GM19468 (cell line): Measurements from ENCODE around the gene PAPOLB.
"Not testable (repeated sequence)": the region's sequence is repeated elsewhere in the genome, so short reads cannot be mapped to it uniquely, and the experiment has no call there.

Source experiments
- ATAC-seq: cut with Tn5 transposase; IDR thresholded peaks from one replicate; pipeline ENCODE4 v1.9.1; 2021; ENCODE audit warnings: mild to moderate bottlenecking, moderate library complexity, moderate number of reproducible peaks; ENCODE audit not compliant: unreplicated experiment; ENCODE audit errors: extremely low read depth

Gene PAPOLB

DNA sequence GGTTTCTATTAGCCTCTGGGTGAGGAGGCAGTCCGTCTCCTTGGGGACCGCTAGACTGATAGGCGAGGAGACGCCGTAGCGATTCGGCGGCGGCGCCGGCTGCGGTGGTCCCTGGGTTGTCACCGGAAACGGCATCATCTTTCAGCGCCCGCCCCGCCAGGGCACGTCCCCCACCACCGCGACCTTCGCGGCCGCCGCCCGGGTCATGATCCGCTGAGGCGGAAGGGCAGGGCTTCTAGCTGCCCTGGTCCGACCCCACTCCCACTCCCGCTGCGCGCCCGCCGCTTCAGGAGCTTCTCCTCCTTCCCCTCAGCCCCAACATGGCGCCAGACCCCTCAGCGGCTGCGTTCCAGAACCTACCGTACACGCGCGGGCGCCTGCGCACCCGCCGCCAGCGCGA, at the start of gene PAPOLB:
TSS of gene PAPOLB (minus strand) at position 358 of the 400 bp plus-strand sequence. CDS start at position 138, 220 bp downstream.
- no peak for ATAC-seq

GRCh38 chr7:4911111-4911828, 49.4 kb upstream of the PAPOLB start:
- no peak for ATAC-seq

- no peak for ATAC-seq
Observed at GRCh38 chr7:4906682-4907081, 44.9 kb upstream of the PAPOLB start.

GRCh38 chr7:4905171-4905570, 43.3 kb upstream of the PAPOLB start:
- ATAC-seq, result no peak

DNA sequence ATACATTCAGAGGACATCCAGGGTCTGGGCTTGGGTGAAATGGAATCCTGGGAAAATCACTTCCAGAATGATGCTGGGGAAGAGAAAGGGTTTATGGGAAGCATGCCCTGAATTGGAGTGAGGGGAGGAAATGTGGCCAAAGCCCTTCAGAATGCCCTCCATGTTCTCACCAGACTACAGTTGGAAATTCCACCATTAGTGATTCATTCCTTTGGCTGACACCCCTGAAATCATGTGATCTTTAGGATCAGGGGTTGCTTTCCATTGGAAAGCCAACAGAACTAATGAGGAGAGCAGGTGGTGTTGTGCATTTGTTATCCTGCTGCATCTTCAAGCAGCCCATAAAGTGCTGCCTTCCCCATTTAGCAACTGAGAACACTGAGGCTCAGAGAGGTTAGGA, 42.5 kb upstream of the PAPOLB start:
- no peak for ATAC-seq

DNA sequence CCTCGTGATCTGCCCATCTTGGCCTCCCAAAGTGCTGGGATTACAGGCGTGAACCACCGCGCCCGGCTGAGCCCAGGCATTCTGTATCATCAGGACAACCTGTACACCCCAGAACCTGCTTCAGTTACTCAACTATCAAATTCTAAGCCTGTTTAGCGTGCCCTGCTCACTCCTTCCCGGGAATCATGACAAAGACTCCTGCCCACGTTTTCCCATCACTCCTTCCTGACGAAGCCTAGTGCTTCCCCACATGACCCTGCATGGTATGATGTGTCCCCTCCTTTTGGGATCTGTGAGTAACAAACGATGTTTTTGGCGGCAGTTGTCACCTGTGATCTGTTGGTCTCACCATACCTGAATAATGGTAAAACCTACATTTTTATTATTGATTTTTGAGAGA, 33.9 kb upstream of the PAPOLB start:
- no peak for ATAC-seq

GRCh38 chr7:4894482-4894881, 32.7 kb upstream of the PAPOLB start:
- no peak for ATAC-seq

GRCh38 chr7:4893929-4894475, 32.2 kb upstream of the PAPOLB start:
- ATAC-seq, result no peak

- ATAC-seq, result not testable (repeated sequence)
Observed at GRCh38 chr7:4893188-4893587, 31.4 kb upstream of the PAPOLB start.

DNA sequence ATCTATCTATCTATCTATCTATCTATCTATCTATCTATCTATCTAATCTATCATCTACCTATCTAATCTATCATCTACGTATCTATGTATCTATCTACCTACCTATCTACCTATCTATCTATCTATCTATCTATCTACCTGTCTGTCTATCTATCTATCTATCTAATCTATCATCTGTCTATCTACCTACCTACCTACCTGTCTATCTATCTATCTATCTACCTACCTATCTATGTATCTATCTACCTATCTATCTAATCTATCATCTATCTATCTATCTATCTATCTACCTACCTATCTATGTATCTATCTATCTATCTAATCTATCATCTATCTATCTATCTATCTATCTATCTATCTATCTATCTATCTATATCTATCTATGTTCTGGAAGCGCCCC, 29.7 kb upstream of the PAPOLB start:
- ATAC-seq, result not testable (repeated sequence)

GRCh38 chr7:4889682-4890081, 27.9 kb upstream of the PAPOLB start:
- ATAC-seq, result no peak

DNA sequence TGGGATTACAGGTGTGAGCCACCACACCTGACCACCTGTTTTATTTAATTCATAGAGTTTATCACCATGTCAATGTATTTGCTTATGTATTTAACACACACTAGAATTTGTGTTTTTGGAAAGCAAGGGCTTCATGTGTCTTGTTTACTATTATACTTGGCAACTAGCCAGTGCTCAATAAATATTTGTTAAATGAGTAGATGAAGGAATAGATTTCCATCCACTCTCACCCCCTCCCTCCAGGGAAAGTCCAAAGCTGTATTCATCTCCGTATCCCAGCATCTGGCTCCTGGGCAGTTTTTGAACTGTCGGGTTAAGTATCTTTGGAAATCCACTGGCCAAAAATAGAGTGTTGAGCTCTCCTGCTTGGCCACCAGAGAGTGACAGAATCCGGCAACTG, 26.3 kb upstream of the PAPOLB start:
- ATAC-seq, result no peak

DNA sequence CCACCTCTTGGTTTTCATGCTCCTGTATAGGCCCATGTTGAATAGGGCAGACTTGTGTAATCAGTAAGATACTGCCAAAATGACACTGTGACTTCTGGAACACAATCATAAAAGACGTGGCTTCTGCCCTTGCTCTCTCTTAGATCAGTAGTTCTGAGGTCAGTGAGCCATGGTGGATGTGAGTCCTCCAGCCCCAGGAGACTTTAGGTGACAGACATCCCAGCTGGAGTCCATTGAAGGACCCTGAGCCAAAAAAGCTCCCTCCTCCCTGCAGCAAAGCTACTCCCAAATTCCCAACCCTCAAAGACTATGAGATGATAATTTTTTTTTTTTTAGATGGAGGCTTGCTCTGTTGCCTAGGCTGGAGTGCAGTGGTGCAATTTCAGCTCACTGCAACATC, 24.8 kb upstream of the PAPOLB start:
- ATAC-seq, result no peak

- no peak for ATAC-seq
Observed at GRCh38 chr7:4885317-4885807, 23.5 kb upstream of the PAPOLB start.

- ATAC-seq, result no peak
Observed at GRCh38 chr7:4884164-4884563, 22.3 kb upstream of the PAPOLB start.

DNA sequence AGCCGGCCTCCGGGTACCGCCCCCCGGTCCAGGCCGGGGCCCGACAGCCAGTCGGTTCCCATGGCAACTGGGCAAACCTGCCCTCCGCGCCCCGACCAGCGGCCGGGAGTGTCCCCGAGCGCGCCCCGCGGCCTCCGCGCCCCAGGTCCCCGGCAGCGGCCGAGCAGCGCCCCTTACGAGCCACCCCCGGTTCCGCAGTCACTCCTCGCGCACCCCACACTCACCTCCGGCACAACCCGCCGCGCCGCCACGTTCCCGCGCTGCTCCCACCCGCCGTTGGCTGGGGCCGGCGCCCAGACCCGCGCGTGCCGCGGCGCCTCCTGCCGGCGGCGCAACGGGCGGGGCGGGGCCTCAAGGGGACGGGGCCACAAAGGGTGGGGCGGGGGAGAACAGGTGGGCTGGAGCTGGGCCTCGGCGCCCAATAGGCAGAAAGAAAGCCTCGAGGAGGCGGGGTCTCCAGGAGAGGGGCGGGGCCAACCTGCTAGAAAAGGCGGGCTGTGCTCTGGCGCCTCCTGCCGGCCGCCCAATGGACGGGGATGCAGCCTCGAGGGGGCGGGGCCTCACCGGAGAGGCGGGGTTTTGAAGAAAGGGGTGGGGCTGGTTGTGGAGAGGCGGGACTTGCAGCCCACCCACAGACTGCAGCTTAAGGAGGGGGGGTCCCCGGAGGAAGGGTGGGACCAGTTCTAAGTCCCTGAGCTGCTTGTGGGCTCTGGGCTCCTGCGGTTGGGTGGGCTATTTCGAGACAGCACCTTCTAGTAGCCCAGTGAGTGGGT, 21.7 kb upstream of the PAPOLB start, which contains the start of gene RADIL:
TSS of gene RADIL (minus strand) at position 345 of the 773 bp plus-strand sequence. CDS start 5,577 bp downstream, outside the sequence.
- no peak for ATAC-seq

DNA sequence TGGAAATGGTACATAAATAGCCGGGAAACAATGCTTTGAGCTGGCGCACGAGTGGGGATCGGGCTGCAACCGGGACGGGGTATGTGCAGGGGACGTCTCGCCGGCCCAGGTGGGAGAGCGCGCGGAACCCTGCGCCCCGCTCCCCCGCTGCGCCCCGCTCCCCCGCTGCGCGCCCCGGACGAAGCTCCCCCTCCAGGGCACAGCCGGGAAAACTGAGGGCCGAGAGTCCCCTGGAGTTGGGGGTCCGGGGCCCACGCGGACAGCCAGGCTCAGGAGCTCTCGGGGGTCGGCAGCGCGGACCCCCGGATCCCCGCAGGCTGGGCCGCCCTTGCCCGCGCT, 21.2 kb upstream of the PAPOLB start:
- ATAC-seq, result no peak

GRCh38 chr7:4882169-4883032, 20.6 kb upstream of the PAPOLB start:
- no peak for ATAC-seq

- ATAC-seq, result no peak
Observed at GRCh38 chr7:4880218-4880617, 18.4 kb upstream of the PAPOLB start.

GRCh38 chr7:4879396-4880081, 17.7 kb upstream of the PAPOLB start:
- no peak for ATAC-seq
